ENCODE data around the gene IGFBPL1.

IGFBPL1 gene

GRCh38 chr9:38357350-38358114 lies 66.7 kb downstream of the IGFBPL1 start:
- DNase-seq (ENCODE audit: low read depth in 2 of 2) = no peak

- no peak for DNase-seq (ENCODE audit: low read depth in 2 of 2)
Observed at GRCh38 chr9:38356851-38357250, 67.4 kb downstream of the IGFBPL1 start.

All from stimulated activated CD8-positive, alpha-beta memory T cell treated with anti-CD3 and anti-CD28 coated beads, Interleukin-2, amount 100 ng/mL, for 48 hours (primary cell).